HG03196 (cell line): ENCODE measurements around the gene P3H2.

Source experiments
- ATAC-seq: cut with Tn5 transposase; IDR thresholded peaks from one replicate; pipeline ENCODE4 v1.9.1; 2021; ENCODE audit not compliant: unreplicated experiment

P3H2 gene

DNA sequence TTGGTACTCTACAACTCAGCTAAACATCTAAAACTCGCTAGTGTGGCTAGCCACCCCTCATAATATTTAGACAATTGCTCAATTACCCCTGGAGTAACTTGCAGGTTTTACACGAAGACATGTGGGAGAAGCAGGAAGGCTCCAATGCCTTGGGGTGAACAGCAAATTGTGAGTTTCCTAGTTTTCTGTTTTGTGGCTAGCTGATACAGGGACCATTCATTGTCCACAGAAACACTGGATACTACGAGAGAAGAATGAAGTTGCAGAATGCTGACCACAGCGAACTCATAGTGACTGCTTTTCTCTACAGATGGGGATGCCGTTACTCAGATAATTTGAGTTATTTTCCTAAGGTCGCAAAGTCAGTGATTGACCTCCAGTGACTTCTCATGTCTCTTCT, 212.9 kb downstream of the P3H2 start:
- no peak for ATAC-seq
